HEK293T (cell line): ENCODE results near the gene SCN1A.
A peak's percentile ranks its signal among the peaks of the same experiment; 100 is the strongest.

Experiments
- CTCF ChIA-PET: fragments of 350-600 bp; formaldehyde crosslinking; extraction: SDS; loops from one replicate; lab custom pipeline; 2021; ENCODE audit warnings: antibody characterized with exemption, inconsistent platforms; lab: Yijun Ruan, JAX
- POLR2A ChIA-PET: fragments of 350-600 bp; formaldehyde crosslinking; extraction: SDS; loops from one replicate; lab custom pipeline; 2020; ENCODE audit warnings: antibody characterized with exemption, inconsistent platforms; lab: Yijun Ruan, JAX
- DNase-seq: peaks from one replicate; pipeline ENCODE4 v3.0.0; 2012; ENCODE audit warnings: mixed read lengths; ENCODE audit errors: extremely low spot score
- ARNT ChIP-seq: fragments of 450-650 bp; IDR thresholded peaks from 2 replicates; pipeline ENCODE4 v1.6.1; 2017; ENCODE audit warnings: mild to moderate bottlenecking
- BHLHE40 ChIP-seq: fragments of 450-650 bp; IDR thresholded peaks from 2 replicates; pipeline ENCODE4 v1.6.1; 2016; ENCODE audit warnings: mild to moderate bottlenecking, moderate library complexity, borderline replicate concordance
- CTBP1 ChIP-seq: fragments of 450-650 bp; IDR thresholded peaks from 2 replicates; pipeline ENCODE4 v1.6.1; 2016; ENCODE audit warnings: borderline replicate concordance
- ELF4 ChIP-seq: fragments of 450-650 bp; IDR thresholded peaks from 2 replicates; pipeline ENCODE4 v1.6.1; 2017; ENCODE audit warnings: antibody characterized with exemption
- FOXA1 ChIP-seq: fragments of 450-650 bp; IDR thresholded peaks from 2 replicates; pipeline ENCODE4 v1.6.1; 2016; ENCODE audit warnings: mild to moderate bottlenecking
- FOXK2 ChIP-seq: fragments of 450-650 bp; IDR thresholded peaks from 2 replicates; pipeline ENCODE4 v1.6.1; 2016; ENCODE audit warnings: mild to moderate bottlenecking
- FOXM1 ChIP-seq: fragments of 450-650 bp; IDR thresholded peaks from 2 replicates; pipeline ENCODE4 v1.6.1; 2017; ENCODE audit warnings: mild to moderate bottlenecking, borderline replicate concordance
- HDGF ChIP-seq: fragments of 450-650 bp; IDR thresholded peaks from 2 replicates; pipeline ENCODE4 v1.6.1; 2017; ENCODE audit warnings: antibody characterized with exemption, borderline replicate concordance
- L3MBTL2 ChIP-seq: fragments of 450-650 bp; conservative IDR thresholded peaks from 2 replicates; pipeline ENCODE4 v1.6.1; 2016; ENCODE audit warnings: mild to moderate bottlenecking
- LEF1 ChIP-seq: fragments of 450-650 bp; IDR thresholded peaks from 2 replicates; pipeline ENCODE4 v1.6.1; 2017; ENCODE audit warnings: mild to moderate bottlenecking, borderline replicate concordance
- NFRKB ChIP-seq: fragments of 450-650 bp; IDR thresholded peaks from 2 replicates; pipeline ENCODE4 v1.6.1; 2016; ENCODE audit warnings: mild to moderate bottlenecking, moderate library complexity
- PKNOX1 ChIP-seq: fragments of 450-650 bp; IDR thresholded peaks from 2 replicates; pipeline ENCODE4 v1.6.1; 2016
- SP1 ChIP-seq: fragments of 450-650 bp; IDR thresholded peaks from 2 replicates; pipeline ENCODE4 v1.6.1; 2017
- SUZ12 ChIP-seq: fragments of 450-650 bp; IDR thresholded peaks from 2 replicates; pipeline ENCODE4 v1.6.1; 2016; ENCODE audit warnings: mild to moderate bottlenecking
- TARDBP ChIP-seq: fragments of 450-650 bp; IDR thresholded peaks from 2 replicates; pipeline ENCODE4 v1.6.1; 2016
- ZNF384 ChIP-seq: fragments of 450-650 bp; IDR thresholded peaks from 2 replicates; pipeline ENCODE4 v1.6.1; 2016

The SCN1A gene

DNA sequence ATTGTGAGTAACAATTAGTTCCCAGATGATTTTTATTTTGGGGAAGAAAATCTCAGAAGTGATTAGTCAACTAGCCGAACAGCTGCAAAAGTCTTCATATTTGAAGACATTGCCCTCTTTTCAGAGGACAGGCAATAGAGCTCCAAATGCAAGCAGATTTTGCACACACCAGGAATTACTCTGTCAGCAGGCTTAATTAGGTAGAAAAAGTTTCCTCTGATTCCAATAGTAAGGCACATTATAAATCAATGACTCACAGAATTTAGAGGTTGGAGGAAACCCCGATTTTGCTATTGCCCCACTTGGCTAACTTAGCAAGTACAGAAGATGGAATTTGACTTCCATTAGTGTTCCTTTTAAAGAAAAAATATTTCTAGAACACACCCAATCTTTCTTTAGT, 30.7 kb upstream of the SCN1A start:
- DNase-seq: no peak
- no peak for TF ChIP-seq NFRKB
- no peak for TF ChIP-seq TARDBP
- TF ChIP-seq PKNOX1: no peak
- ChIA-PET CTCF (no interaction called here), POLR2A (no interaction called here)

GRCh38 chr2:166157578-166157977, 29.8 kb upstream of the SCN1A start:
- DNase-seq: no peak
- TF ChIP-seq FOXK2 (no peak), HDGF (no peak), FOXA1 (no peak), LEF1 (no peak), ZNF384 (no peak), BHLHE40 (no peak), CTBP1 (no peak), ARNT (no peak), NFRKB (no peak), FOXM1 (no peak), SP1 (no peak), L3MBTL2 (no peak), ELF4 (no peak)
- ChIA-PET CTCF (no interaction called here), POLR2A (no interaction called here)

GRCh38 chr2:166156985-166157490, 29.2 kb upstream of the SCN1A start:
- ChIA-PET POLR2A (no interaction called here), CTCF (no interaction called here)
- TF ChIP-seq SUZ12 (no peak), SP1 (no peak), FOXA1 (no peak), ELF4 (no peak), L3MBTL2 (no peak), PKNOX1 (no peak), HDGF (no peak), TARDBP (no peak), ZNF384 (no peak), BHLHE40 (no peak), FOXK2 (no peak)
- DNase-seq: no peak

DNA sequence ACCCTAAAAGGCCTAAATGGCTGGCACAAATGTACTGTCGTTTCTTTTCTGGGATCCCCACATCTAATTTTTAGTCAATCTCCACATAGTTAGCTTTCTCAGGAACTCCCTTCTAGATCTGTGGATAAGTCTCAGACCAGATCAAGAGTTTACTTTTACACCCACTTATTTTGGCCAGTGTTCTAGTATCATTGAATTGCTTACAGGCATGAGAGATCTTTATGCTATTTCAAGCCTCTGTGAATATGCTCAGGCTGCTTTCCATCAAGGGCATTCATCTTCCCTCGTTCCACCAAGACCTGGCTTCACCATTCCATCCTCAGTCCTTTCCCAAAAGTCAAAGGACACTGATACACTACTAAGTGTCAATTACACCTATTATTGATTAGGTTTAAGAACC, 27.8 kb upstream of the SCN1A start:
- ChIA-PET CTCF (no interaction called here), POLR2A (no interaction called here)
- TF ChIP-seq FOXA1 (no peak), CTBP1 (no peak), FOXM1 (no peak), SP1 (no peak)
- DNase-seq: no peak

GRCh38 chr2:166154685-166155338, 27.0 kb upstream of the SCN1A start:
- POLR2A ChIA-PET: no interaction called here

GRCh38 chr2:166152064-166152463, 24.2 kb upstream of the SCN1A start:
- no peak for TF ChIP-seq L3MBTL2
- no peak for TF ChIP-seq CTBP1
- no peak for TF ChIP-seq NFRKB
- no peak for TF ChIP-seq ARNT
- TF ChIP-seq TARDBP: no peak
- no peak for TF ChIP-seq LEF1
- no peak for TF ChIP-seq FOXA1
- no peak for DNase-seq
- ChIA-PET POLR2A (no interaction called here), CTCF (no interaction called here)

More at GRCh38 chr2:166154685-166155338, 27.0 kb upstream of the SCN1A start:
- no peak for TF ChIP-seq FOXK2
- no peak for TF ChIP-seq SP1
- TF ChIP-seq CTBP1: no peak
- no peak for TF ChIP-seq LEF1
- no peak for TF ChIP-seq FOXA1
- no peak for TF ChIP-seq SUZ12
- no peak for TF ChIP-seq FOXM1
- CTCF ChIA-PET: interaction anchor here (0.6 kb wide), 1 partner anchor 1498 kb away, joined by 3 read pairs; no protein-coding TSS in a partner anchor
- no peak for DNase-seq

GRCh38 chr2:166148500-166149400, 20.9 kb upstream of the SCN1A start:
- CTCF ChIA-PET: no interaction called here
- peak; percentile 34; the same call in 1 of the 2 replicates for TF ChIP-seq PKNOX1
- no peak for TF ChIP-seq HDGF
- TF ChIP-seq ZNF384: no peak
- TF ChIP-seq LEF1: no peak
- no peak for DNase-seq
- POLR2A ChIA-PET: no interaction called here
